ENCODE results near the gene PSG7.
"Not testable (repeated sequence)": the region's sequence is repeated elsewhere in the genome, so short reads cannot be mapped to it uniquely, and the experiment has no call there.

DNA sequence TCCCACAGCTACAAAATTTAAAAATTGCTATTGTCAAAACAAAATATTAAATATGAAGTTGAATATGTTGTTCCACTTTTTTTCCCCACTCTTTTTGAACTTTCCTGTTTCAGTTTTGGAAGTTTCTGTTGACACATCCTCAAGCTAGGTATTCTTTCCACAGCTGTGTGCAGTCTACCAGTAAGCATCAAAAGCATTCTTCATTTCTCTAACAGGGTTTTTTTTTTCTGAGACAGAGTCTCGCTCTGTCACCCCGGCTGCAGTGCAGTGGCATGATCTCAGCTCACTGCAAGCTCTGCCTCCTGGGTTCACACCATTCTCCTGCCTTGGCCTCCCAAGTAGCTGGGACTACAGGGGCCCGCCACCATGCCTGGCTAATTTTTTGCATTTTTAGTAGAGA, 62.9 kb downstream of the PSG7 start:
- not testable (repeated sequence) for TF ChIP-seq CTCF (conservative IDR thresholded peaks at IDR 0.05; ENCODE audit: low read length); EZH2phosphoT487 (IDR thresholded peaks at IDR 0.05; ENCODE audit: borderline replicate concordance, low read depth, low read length)
